T-cell (primary cell): ENCODE results near the gene MAP3K14. TPM values are rescaled to one million over a fixed set of nuclear protein-coding genes. Genes with fewer than 3 reads are reported as not detected.
A peak's percentile ranks its signal among the peaks of the same experiment; 100 is the strongest.

Experiments used
- ATAC-seq, 4 experiments: fragments of 200-7000 bp in 3 of 4; fragments of 150-1000 bp in 1 of 4; cut with Tn5 transposase; replicated peaks in 1 of 4; 1 replicate in 3 of 4; 2 replicates in 1 of 4; pipeline ENCODE4 v1.10.0; 2021; ENCODE audit warnings: moderate library complexity in 3 of 4, mild to moderate bottlenecking in 2 of 4, moderate number of reproducible peaks in 1 of 4
- CTCF ChIA-PET, 2 donors: fragments of 300-600 bp; sonication (Branson Sonifier 250); formaldehyde crosslinking; loops; one replicate each; lab custom pipeline; 2022; ENCODE audit warnings: antibody characterized with exemption in 2 of 2; lab: Charles Lee
- POLR2A ChIA-PET, 2 donors: fragments of 300-600 bp; sonication (Branson Sonifier 250); formaldehyde crosslinking; loops; one replicate each; lab custom pipeline; 2022; ENCODE audit warnings: antibody characterized with exemption in 2 of 2; lab: Charles Lee
- DNase-seq, 35 experiments: peaks; one replicate each; pipeline versions ENCODE4 v3.0.0 to v3.0.0-alpha.2; 2013 to 2023
- H3K27ac ChIP-seq: one replicate; pipeline ENCODE4 v1.5.1; 2013; ENCODE audit warnings: low read length
- H3K27me3 ChIP-seq, 2 experiments: replicated peaks in 1 of 2; 1 replicate in 1 of 2; 2 replicates in 1 of 2; pipeline versions ENCODE4 v1.6.1 to v1.7.0; 2013; ENCODE audit warnings: low read length in 1 of 2, mixed read lengths in 1 of 2; ENCODE audit not compliant: control insufficient read depth in 2 of 2, insufficient read depth in 2 of 2; ENCODE audit errors: extremely low read depth in 1 of 2
- H3K36me3 ChIP-seq, 2 donors: 1 replicate in 1 of 2; 2 replicates in 1 of 2; pipeline versions ENCODE4 v1.6.1 to v1.7.0; 2013; ENCODE audit warnings: low read length in 1 of 2; ENCODE audit not compliant: control insufficient read depth in 2 of 2, insufficient read depth in 1 of 2; ENCODE audit errors: extremely low read depth in 1 of 2
- H3K4me1 ChIP-seq, 2 experiments: 1 replicate in 1 of 2; 2 replicates in 1 of 2; pipeline versions ENCODE4 v1.6.1 to v1.7.0; 2013; ENCODE audit warnings: low read length in 2 of 2, mixed read lengths in 1 of 2; ENCODE audit not compliant: insufficient read depth in 2 of 2, control insufficient read depth in 1 of 2; ENCODE audit errors: extremely low read depth in 1 of 2
- H3K4me3 ChIP-seq, 2 donors: 1 replicate in 1 of 2; 2 replicates in 1 of 2; pipeline versions ENCODE4 v1.5.1 to v1.7.0; 2013; ENCODE audit warnings: mild to moderate bottlenecking in 2 of 2, low read length in 1 of 2, moderate library complexity in 1 of 2; ENCODE audit not compliant: control insufficient read depth in 1 of 2; ENCODE audit errors: extremely low read depth in 1 of 2
- H3K9me3 ChIP-seq: 2 replicates; pipeline ENCODE4 v1.7.0; 2013
- H3K27ac Mint-ChIP-seq, 2 donors: one replicate each; pipeline ENCODE4 v1.8.0; 2020 to 2021; ENCODE audit warnings: mild to moderate bottlenecking in 2 of 2, mixed read lengths in 2 of 2
- H3K27me3 Mint-ChIP-seq, 2 donors: one replicate each; pipeline ENCODE4 v1.8.0; 2021 to 2022; ENCODE audit warnings: mixed read lengths in 2 of 2
- H3K36me3 Mint-ChIP-seq: one replicate; pipeline ENCODE4 v1.8.0; 2021; ENCODE audit warnings: mixed read lengths
- H3K4me1 Mint-ChIP-seq, 3 donors: one replicate each; pipeline ENCODE4 v1.8.0; 2020 to 2022; ENCODE audit warnings: mixed read lengths in 3 of 3, mild to moderate bottlenecking in 1 of 3
- H3K4me3 Mint-ChIP-seq, 3 donors: one replicate each; pipeline ENCODE4 v1.8.0; 2020 to 2022; ENCODE audit warnings: mild to moderate bottlenecking in 3 of 3, mixed read lengths in 3 of 3, moderate library complexity in 3 of 3
- H3K9me3 Mint-ChIP-seq, 3 donors: one replicate each; pipeline ENCODE4 v1.8.0; 2020 to 2022; ENCODE audit warnings: mixed read lengths in 3 of 3
- WGBS: methylation state at CpG from one replicate; pipeline ENCODE4 v1.1.5; 2013; ENCODE audit warnings: missing lambda C conversion rate; ENCODE audit not compliant: insufficient coverage; 5-methylcytosine and 5-hydroxymethylcytosine counted together
- total RNA-seq, 35 experiments: library from RNA in 6 of 35; stranded (reverse) in 6 of 35; fragments of 120-200 nt in 1 of 35; gene quantifications; one replicate each; pipeline versions ENCODE4 v1.2.1 to v1.2.4 and lab custom pipeline; 2013 to 2026

Gene MAP3K14
- total RNA-seq, 5 donors from 2014 or later (not counting 1 experiment from before 2014, with no cell fraction given), result 34.4 to 49.8 (median 42.8) TPM

GRCh38 chr17:45318561-45319230 lies 1.9 kb upstream of the MAP3K14 start:
- POLR2A ChIA-PET, result interaction anchor here in 1 of 2 donors (0.6 to 1.5 kb wide), 2 partner anchors 8 to 70 kb away, joined by 3 to 4 read pairs; no protein-coding TSS in a partner anchor
- ATAC-seq, result no peak
- no peaks in the 10 kb centered on the region for H3K36me3 ChIP-seq
- 86% methylated on average over 4 of the region's 7 CpGs for WGBS
- no peaks in the 10 kb centered on the region for H3K36me3 Mint-ChIP-seq
- no peaks in the 10 kb centered on the region for H3K27me3 ChIP-seq
- H3K27ac Mint-ChIP-seq, result peak overlapping the region; percentile 94
- peaks cover 71 to 74% (median 74%) of the 10 kb centered on the region in 3 donors for H3K4me1 Mint-ChIP-seq
- H3K4me1 ChIP-seq, result peaks cover 37 to 62% of the 10 kb centered on the region in 2 experiments
- no peaks in the 10 kb centered on the region for H3K9me3 ChIP-seq
- DNase-seq, result no peak
- CTCF ChIA-PET, result no interaction called here
- peak overlapping the region; percentile 64 for H3K27ac ChIP-seq
- H3K4me3 Mint-ChIP-seq, result peak overlapping the region in 2 of 3 donors; percentile 28 to 51
- H3K27me3 Mint-ChIP-seq, result no peaks in the 10 kb centered on the region
- no peak overlapping the region for H3K4me3 ChIP-seq
- no peaks in the 10 kb centered on the region for H3K9me3 Mint-ChIP-seq

- 0% methylated on average over 46 of the region's 54 CpGs for WGBS
These were observed 500 bp upstream of the MAP3K14 start for GRCh38 chr17:45317111-45317928.

DNA sequence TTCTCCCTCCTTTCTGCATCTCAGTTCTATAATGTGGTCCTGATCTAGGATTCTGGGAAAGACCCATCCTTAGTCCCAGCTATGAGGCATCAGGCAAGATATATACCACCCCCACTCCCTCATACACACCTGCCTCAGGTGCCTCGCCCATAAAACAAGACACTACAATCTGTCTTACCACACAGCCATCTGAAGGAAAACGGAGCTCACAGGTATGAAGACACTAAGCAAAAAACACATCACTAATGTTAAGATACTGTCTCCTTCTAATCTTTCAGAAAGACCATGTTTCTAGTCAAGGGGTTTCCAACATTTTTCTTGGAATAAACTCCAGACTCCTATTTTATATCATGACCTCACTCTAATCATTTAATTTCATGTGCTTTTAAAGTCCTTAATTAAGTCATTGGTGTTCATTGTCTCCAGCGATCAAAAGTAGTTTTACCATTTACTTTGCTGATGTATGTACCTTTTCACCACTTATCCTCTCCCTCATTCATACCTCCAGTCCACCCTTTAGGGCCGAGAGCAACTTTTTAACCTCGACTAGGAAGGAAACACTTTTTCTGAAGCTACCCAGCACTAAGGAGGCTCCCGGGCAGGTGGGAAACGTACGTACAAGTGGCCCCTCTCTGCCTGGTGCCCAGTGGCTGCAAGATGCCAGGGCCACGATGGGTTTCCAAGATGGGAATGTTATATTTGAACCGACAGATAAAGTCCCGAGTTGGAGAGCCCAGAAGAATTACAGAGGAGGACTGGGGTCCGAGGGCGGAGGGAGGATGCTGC lies 979 bp downstream of the MAP3K14 start:
- H3K36me3 Mint-ChIP-seq, result no peaks in the 10 kb centered on the region
- ChIA-PET CTCF (interaction anchor here in 1 of 2 donors (0.6 to 2.2 kb wide), 4 partner anchors 37 to 165 kb away, joined by 3 to 8 read pairs (median 3); no protein-coding TSS in a partner anchor), POLR2A (interaction anchor here (0.6 to 1.1 kb wide), 3 partner anchors 11 to 89 kb away, joined by 3 read pairs; no protein-coding TSS in a partner anchor)
- H3K27me3 Mint-ChIP-seq, result no peaks in the 10 kb centered on the region
- DNase-seq, result peak in 1 of 35 experiments; percentile 40
- H3K36me3 ChIP-seq, result no peaks in the 10 kb centered on the region
- H3K9me3 ChIP-seq, result no peaks in the 10 kb centered on the region
- WGBS, result 0% methylated on average over 10 of the region's 13 CpGs
- peak overlapping the region; percentile 85 to 93 (median 90) for H3K4me3 Mint-ChIP-seq
- no peaks in the 10 kb centered on the region for H3K27me3 ChIP-seq
- H3K4me1 ChIP-seq, result peaks cover 56 to 76% of the 10 kb centered on the region in 2 experiments
- peak overlapping the region; percentile 79 for H3K4me3 ChIP-seq
- ATAC-seq, result no peak
- peak overlapping the region; percentile 94 for H3K27ac ChIP-seq
- H3K27ac Mint-ChIP-seq, result peak overlapping the region; percentile 97 to 99
- H3K4me1 Mint-ChIP-seq, result peaks cover 83 to 86% (median 85%) of the 10 kb centered on the region in 3 donors
- H3K9me3 Mint-ChIP-seq, result no peaks in the 10 kb centered on the region

More at GRCh38 chr17:45317111-45317928, 500 bp upstream of the MAP3K14 start:
- no peaks in the 10 kb centered on the region for H3K27me3 Mint-ChIP-seq
- H3K36me3 Mint-ChIP-seq, result no peaks in the 10 kb centered on the region
- H3K9me3 ChIP-seq, result no peaks in the 10 kb centered on the region
- peaks cover 48 to 75% of the 10 kb centered on the region in 2 experiments for H3K4me1 ChIP-seq
- no peaks in the 10 kb centered on the region for H3K27me3 ChIP-seq
- no peaks in the 10 kb centered on the region for H3K36me3 ChIP-seq
- no peaks in the 10 kb centered on the region for H3K9me3 Mint-ChIP-seq
- ATAC-seq (peak; percentile 81 to 86 (median 82)), DNase-seq (peak; percentile 99 to 100 (median 100))
- peak overlapping the region; percentile 85 to 88 (median 88) for H3K4me3 Mint-ChIP-seq
- peaks cover 83 to 88% (median 85%) of the 10 kb centered on the region in 3 donors for H3K4me1 Mint-ChIP-seq
- H3K27ac Mint-ChIP-seq, result peak overlapping the region; percentile 94
- H3K27ac ChIP-seq, result peak overlapping the region; percentile 64
- CTCF ChIA-PET, result interaction anchor here (0.6 to 2.2 kb wide), 20 partner anchors 9 to 975 kb away, joined by 3 to 19 read pairs (median 4); partner anchors contain the start of genes ACBD4 (in 1 of the 2), DCAKD (in 1 of the 2) and HEXIM1 (in 1 of the 2)
- H3K4me3 ChIP-seq, result peak overlapping the region; percentile 55 to 57
- POLR2A ChIA-PET, result interaction anchor here (0.5 to 1.5 kb wide), 5 partner anchors 35 to 429 kb away, joined by 4 to 8 read pairs (median 5); no protein-coding TSS in a partner anchor

DNA sequence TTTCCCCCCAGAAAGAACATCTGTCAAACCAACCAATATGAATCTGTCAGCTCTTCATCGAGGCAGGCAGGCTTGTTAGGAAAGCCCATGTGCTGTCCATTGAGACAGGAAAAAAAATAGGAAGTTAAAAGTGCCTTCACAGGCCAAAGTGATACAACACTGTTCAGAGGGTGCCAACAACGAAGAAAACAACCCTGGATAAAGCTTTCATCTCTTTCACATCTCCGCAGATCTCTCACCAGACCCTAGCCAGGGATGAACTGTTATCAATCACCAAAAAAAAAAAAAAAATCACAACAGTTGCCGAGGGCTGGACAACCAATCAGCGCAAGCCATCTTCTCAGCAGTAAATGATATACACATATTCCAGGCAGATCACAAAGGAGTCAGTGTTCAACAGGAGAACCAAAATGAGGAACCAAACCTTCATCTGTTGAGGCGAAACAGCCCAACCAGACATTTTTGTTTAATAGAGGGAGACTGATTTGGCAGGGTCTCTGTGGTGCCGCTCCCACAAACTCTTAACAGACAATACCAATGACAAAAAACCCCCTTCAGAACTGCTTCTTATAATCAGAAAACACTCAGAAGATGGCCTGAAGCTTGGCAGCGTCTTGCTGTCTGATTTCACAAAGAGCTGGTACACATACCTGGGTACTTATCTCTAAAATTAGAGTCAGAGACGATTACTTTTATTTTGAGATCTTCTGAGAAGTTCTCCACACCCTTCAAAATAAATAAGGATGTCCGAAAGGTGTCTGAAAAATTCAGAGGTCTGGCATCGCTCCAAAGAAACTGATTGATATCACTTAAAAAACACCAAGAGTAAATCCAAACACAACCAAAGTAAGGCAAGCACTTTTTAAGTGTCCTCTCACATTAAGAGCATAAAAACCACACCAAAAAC lies 1.8 kb downstream of the MAP3K14 start:
- peaks cover 0 to 5% of the 10 kb centered on the region in 2 donors for H3K36me3 ChIP-seq
- Mint-ChIP-seq H3K9me3 (no peaks in the 10 kb centered on the region), H3K36me3 (peaks cover 6% of the 10 kb centered on the region), H3K4me1 (peaks cover 84 to 87% (median 85%) of the 10 kb centered on the region in 3 donors), H3K27me3 (no peaks in the 10 kb centered on the region), H3K4me3 (peak overlapping the region; percentile 85 to 93 (median 90)), H3K27ac (peak overlapping the region; percentile 97 to 99)
- H3K9me3 ChIP-seq, result no peaks in the 10 kb centered on the region
- no peaks in the 10 kb centered on the region for H3K27me3 ChIP-seq
- DNase-seq (peak in 1 of 35 experiments; percentile 39), ATAC-seq (no peak)
- peak overlapping the region; percentile 94 for H3K27ac ChIP-seq
- peaks cover 60 to 75% of the 10 kb centered on the region in 2 experiments for H3K4me1 ChIP-seq
- POLR2A ChIA-PET, result interaction anchor here (0.6 to 1.1 kb wide), 3 partner anchors 23 to 164 kb away, joined by 3 to 5 read pairs (median 3); no protein-coding TSS in a partner anchor
- peak overlapping the region; percentile 10 to 79 for H3K4me3 ChIP-seq
- 0% methylated on average over 3 of the region's 11 CpGs for WGBS
- CTCF ChIA-PET, result interaction anchor here in 1 of 2 donors (0.6 to 1.2 kb wide), 2 partner anchors 96 to 166 kb away, joined by 3 to 4 read pairs; partner anchors contain the start of gene HEXIM1
